ENCODE measurements around the gene CTDSPL.

GRCh38 chr3:37916685-37917084 lies 55.0 kb downstream of the CTDSPL start:
- TF ChIP-seq, protein P1, sequence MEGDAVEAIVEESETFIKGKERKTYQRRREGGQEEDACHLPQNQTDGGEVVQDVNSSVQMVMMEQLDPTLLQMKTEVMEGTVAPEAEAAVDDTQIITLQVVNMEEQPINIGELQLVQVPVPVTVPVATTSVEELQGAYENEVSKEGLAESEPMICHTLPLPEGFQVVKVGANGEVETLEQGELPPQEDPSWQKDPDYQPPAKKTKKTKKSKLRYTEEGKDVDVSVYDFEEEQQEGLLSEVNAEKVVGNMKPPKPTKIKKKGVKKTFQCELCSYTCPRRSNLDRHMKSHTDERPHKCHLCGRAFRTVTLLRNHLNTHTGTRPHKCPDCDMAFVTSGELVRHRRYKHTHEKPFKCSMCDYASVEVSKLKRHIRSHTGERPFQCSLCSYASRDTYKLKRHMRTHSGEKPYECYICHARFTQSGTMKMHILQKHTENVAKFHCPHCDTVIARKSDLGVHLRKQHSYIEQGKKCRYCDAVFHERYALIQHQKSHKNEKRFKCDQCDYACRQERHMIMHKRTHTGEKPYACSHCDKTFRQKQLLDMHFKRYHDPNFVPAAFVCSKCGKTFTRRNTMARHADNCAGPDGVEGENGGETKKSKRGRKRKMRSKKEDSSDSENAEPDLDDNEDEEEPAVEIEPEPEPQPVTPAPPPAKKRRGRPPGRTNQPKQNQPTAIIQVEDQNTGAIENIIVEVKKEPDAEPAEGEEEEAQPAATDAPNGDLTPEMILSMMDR (IDR thresholded peaks at IDR 0.05 in 2 of 3, conservative IDR thresholded peaks at IDR 0.05 in 1 of 3; ENCODE audit: borderline replicate concordance in 1 of 3, insufficient read depth in 1 of 3, low read depth in 2 of 3, low read length in 2 of 3), result no peak
- TF ChIP-seq EGR1 (IDR thresholded peaks at IDR 0.05; ENCODE audit: low read depth) (no peak), POLR2A (IDR thresholded peaks at IDR 0.05; ENCODE audit: borderline replicate concordance, extremely low read depth, insufficient read depth, insufficient read length) (no peak), TCF7L2 (IDR thresholded peaks at IDR 0.05; ENCODE audit: borderline replicate concordance, extremely low read depth, insufficient read depth, insufficient read length) (no peak), REST (IDR thresholded peaks at IDR 0.05; ENCODE audit: low read depth) (no peak), POLR2AphosphoS5 (IDR thresholded peaks at IDR 0.05; ENCODE audit: low read depth, low read length) (no peak), EZH2 (IDR thresholded peaks at IDR 0.05) (no peak), SIN3A (IDR thresholded peaks at IDR 0.05; ENCODE audit: low read depth) (no peak)
- TF ChIP-seq, protein P2, sequence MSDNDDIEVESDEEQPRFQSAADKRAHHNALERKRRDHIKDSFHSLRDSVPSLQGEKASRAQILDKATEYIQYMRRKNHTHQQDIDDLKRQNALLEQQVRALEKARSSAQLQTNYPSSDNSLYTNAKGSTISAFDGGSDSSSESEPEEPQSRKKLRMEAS (IDR thresholded peaks at IDR 0.05), result no peak

Data from HCT116 (cell line).